K562 (cell line): Measurements from ENCODE around the gene CLCNKB. TPM values are rescaled to one million over a fixed set of nuclear protein-coding genes. Genes with fewer than 3 reads are reported as not detected.

ENCODE experiments used
- BCOR ChIP-seq: fragments of 450-650 bp; IDR thresholded peaks from 2 replicates; pipeline ENCODE4 v1.6.1; 2016
- CC2D1A ChIP-seq: fragments of 450-650 bp; IDR thresholded peaks from 2 replicates; pipeline ENCODE4 v1.6.1; 2017; ENCODE audit warnings: mild to moderate bottlenecking
- JUND ChIP-seq, 2 experiments: IDR thresholded peaks; 2 replicates in 1 of 2; 3 replicates in 1 of 2; pipeline ENCODE4 v1.6.1; 2011; ENCODE audit warnings: borderline replicate concordance in 2 of 2, low read depth in 2 of 2, low read length in 2 of 2, improper control_type of control experiment in 1 of 2, missing biosample characterization in 1 of 2, missing genetic modification characterization in 1 of 2, missing genetic modification reagents in 1 of 2
- KDM1A ChIP-seq, 2 experiments: fragments of 450-650 bp; IDR thresholded peaks; 2 replicates each; pipeline ENCODE4 v1.6.1; 2016; ENCODE audit warnings: mild to moderate bottlenecking in 2 of 2
- MCM3 ChIP-seq: fragments of 450-650 bp; IDR thresholded peaks from 2 replicates; pipeline ENCODE4 v1.6.1; 2016
- NFE2L1 ChIP-seq: fragments of 450-650 bp; IDR thresholded peaks from 2 replicates; pipeline ENCODE4 v1.6.1; 2016; ENCODE audit warnings: missing genetic modification characterization, low read depth, mild to moderate bottlenecking, missing compliant biosample characterization, moderate library complexity, borderline replicate concordance
- PKNOX1 ChIP-seq: fragments of 450-650 bp; IDR thresholded peaks from 2 replicates; pipeline ENCODE4 v1.6.1; 2016
- RBM22 ChIP-seq: fragments of 200-400 bp; formaldehyde crosslinking; IDR thresholded peaks from 2 replicates; pipeline ENCODE4 v1.6.1; 2018; ENCODE audit warnings: low read length, low read depth; ENCODE audit not compliant: poor library complexity, severe bottlenecking
- RNF2 ChIP-seq: sonication (generic); IDR thresholded peaks from 2 replicates; pipeline ENCODE4 v1.6.1; 2016
- SMARCA4 ChIP-seq: fragments of 450-650 bp; IDR thresholded peaks from 2 replicates; pipeline ENCODE4 v1.6.1; 2016
- ZFP36 ChIP-seq: fragments of 150-350 bp; IDR thresholded peaks from 2 replicates; pipeline ENCODE4 v1.6.1; 2018; ENCODE audit warnings: low read length, low read depth; ENCODE audit not compliant: partially characterized antibody
- ZNF12 ChIP-seq: sonication (generic); formaldehyde crosslinking; IDR thresholded peaks from 2 replicates; pipeline ENCODE4 v1.4.0; 2020; ENCODE audit warnings: mild to moderate bottlenecking, missing genetic modification reagents
- polyA plus RNA-seq, 8 experiments: library from polyadenylated mRNA; depleted of rRNA in 4 of 8; stranded (reverse) in 5 of 8; unstranded in 3 of 8; fragments of >200 nt; fragmentation: Nextera tagmentation in 2 of 8; fragmentation: Illumina TruSeq in 1 of 8; extraction: Ambion mirVana in 2 of 8; extraction: Trizol in 1 of 8; gene quantifications; 2 replicates each; pipeline versions ENCODE4 v1.2.1 to v1.2.3, GENCODE V29; 2011 to 2014; ENCODE audit warnings: inconsistent platforms in 1 of 8, missing spikeins in 1 of 8
- total RNA-seq, 7 experiments: library from RNA; depleted of rRNA in 6 of 7; stranded (reverse); fragments of >200 nt in 6 of 7; fragmentation: Illumina TruSeq in 2 of 7; extraction: Trizol in 2 of 7; gene quantifications; 2 replicates each; pipeline versions ENCODE4 v1.2.1 to v1.2.3, GENCODE V29; 2011 to 2021; ENCODE audit warnings: low replicate concordance in 1 of 7
- TF ChIP-seq, protein P1 (sequence below), 2 experiments: IDR thresholded peaks in 1 of 2; conservative IDR thresholded peaks in 1 of 2; 2 replicates each; pipeline ENCODE4 v1.6.1; 2016; ENCODE audit warnings: low read depth in 2 of 2, mild to moderate bottlenecking in 1 of 2, missing compliant biosample characterization in 1 of 2, missing genetic modification characterization in 1 of 2, moderate library complexity in 1 of 2

Gene CLCNKB
- total and polyA plus RNA-seq, 9 of the 15 experiments (the other 6 are each of a cell fraction or from before 2014, with no cell fraction given) = 0.08 to 1.7 (median 0.64) TPM

DNA sequence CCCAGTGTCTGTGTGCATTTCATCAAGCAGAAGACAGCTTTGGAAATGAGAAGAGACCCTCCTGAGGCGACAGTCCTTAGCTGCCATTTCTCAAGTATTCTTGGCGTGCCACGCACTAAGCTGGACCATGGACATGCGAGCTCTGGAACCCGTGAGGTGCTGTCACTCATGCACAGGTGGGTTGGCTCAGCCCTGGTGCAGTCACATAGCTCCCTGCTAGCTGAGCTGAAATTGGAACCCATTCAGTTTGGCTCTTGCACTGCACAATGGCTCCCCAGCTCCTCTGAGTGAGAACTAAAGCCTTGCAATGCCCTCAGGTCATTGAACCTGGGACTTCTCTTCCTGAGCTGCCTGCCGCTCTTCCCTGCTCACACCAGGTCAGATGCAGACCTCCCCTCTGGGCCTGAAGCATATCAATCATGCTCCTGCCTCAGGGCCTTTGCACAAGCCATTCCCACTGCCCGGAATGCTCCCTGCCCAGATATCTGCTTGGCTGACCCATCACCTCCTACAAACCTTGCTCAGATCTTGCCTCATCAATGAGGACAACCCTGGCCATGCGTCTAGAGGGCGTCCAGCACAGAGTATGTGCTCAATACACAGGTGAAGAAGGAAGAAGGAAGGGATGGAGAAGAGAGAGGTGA is 45.8 kb upstream of the CLCNKB start (continued):
- TF ChIP-seq, protein P1, sequence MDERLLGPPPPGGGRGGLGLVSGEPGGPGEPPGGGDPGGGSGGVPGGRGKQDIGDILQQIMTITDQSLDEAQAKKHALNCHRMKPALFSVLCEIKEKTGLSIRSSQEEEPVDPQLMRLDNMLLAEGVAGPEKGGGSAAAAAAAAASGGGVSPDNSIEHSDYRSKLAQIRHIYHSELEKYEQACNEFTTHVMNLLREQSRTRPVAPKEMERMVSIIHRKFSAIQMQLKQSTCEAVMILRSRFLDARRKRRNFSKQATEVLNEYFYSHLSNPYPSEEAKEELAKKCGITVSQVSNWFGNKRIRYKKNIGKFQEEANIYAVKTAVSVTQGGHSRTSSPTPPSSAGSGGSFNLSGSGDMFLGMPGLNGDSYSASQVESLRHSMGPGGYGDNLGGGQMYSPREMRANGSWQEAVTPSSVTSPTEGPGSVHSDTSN (CRISPR knock-in tag; IDR thresholded peaks at IDR 0.05; ENCODE audit: low read depth) = no peak
- TF ChIP-seq, protein P1 (tag; conservative IDR thresholded peaks at IDR 0.05; ENCODE audit: low read depth) = no peak
- no peak for TF ChIP-seq ZFP36
- no peak for TF ChIP-seq ZNF12 (CRISPR knock-in tag)
- TF ChIP-seq SMARCA4 = no peak
- no peak for TF ChIP-seq RBM22
- TF ChIP-seq PKNOX1 = peak; percentile 22; the same call in 1 of the 2 replicates
- TF ChIP-seq NFE2L1 (tag) = no peak
- no peak for TF ChIP-seq MCM3
- no peak for TF ChIP-seq RNF2
- TF ChIP-seq BCOR = peak; percentile 18; the same call in 1 of the 2 replicates
- TF ChIP-seq CC2D1A = no peak
- peak in 1 of 2 experiments; percentile 7; a peak in 1 of 4 replicates for TF ChIP-seq KDM1A (IDR thresholded peaks at IDR 0.05)
- TF ChIP-seq JUND (IDR thresholded peaks at IDR 0.05; ENCODE audit: borderline replicate concordance, low read depth, low read length) = no peak
- TF ChIP-seq JUND (tag; IDR thresholded peaks at IDR 0.05; ENCODE audit: borderline replicate concordance, low read depth, low read length) = no peak
